Measurements from ENCODE around the gene RPL15.

The RPL15 gene

GRCh38 chr3:23969393-23969792 is 52.5 kb downstream of the RPL15 start:
- no peak for TF ChIP-seq EZH2phosphoT487 (conservative IDR thresholded peaks at IDR 0.05; ENCODE audit: low read length)
- no peak for TF ChIP-seq CTCF (IDR thresholded peaks at IDR 0.05; ENCODE audit: insufficient read depth, low read length, poor library complexity, severe bottlenecking)
- Histone ChIP-seq H3K9ac (ENCODE audit: low read length) (no peak overlapping the region), H3K36me3 (ENCODE audit: low read length) (no peaks in the 10 kb centered on the region)

More at GRCh38 chr3:23969393-23969792, 52.5 kb downstream of the RPL15 start:
- Histone ChIP-seq H3K79me2 (ENCODE audit: insufficient read depth, low read length) (no peaks in the 10 kb centered on the region), H3K4me2 (ENCODE audit: low read depth, low read length, poor library complexity, severe bottlenecking) (no peak overlapping the region), H3K27ac (ENCODE audit: low read depth, low read length) (no peak overlapping the region), H3K27me3 (ENCODE audit: low read length) (no peaks in the 10 kb centered on the region), H3K9me2 (replicated peaks; ENCODE audit: insufficient read depth, low read length) (no peaks in the 10 kb centered on the region), H3K9me3 (ENCODE audit: insufficient read depth, low read length) (no peaks in the 10 kb centered on the region), H3K4me3 (ENCODE audit: insufficient read depth, low read length, poor library complexity, severe bottlenecking) (no peak overlapping the region), H2AFZ (ENCODE audit: low read depth, low read length, severe bottlenecking) (no peak overlapping the region), H3F3A (ENCODE audit: insufficient read depth) (no peaks in the 10 kb centered on the region), H4K20me1 (ENCODE audit: low read depth, low read length) (no peaks in the 10 kb centered on the region)

Data from SU-DHL-6 (cell line).